ENCODE data around the gene ADAMTSL1.

- TF ChIP-seq JUNB (IDR thresholded peaks at IDR 0.05; ENCODE audit: unreplicated experiment) (no peak), EZH2 (IDR thresholded peaks at IDR 0.05; ENCODE audit: low read depth, unreplicated experiment) (no peak), CTCF (conservative IDR thresholded peaks at IDR 0.05; ENCODE audit: low read depth in 2 of 2) (no peak), ZNF331 (CRISPR knock-in tag; IDR thresholded peaks at IDR 0.05; ENCODE audit: low read depth) (no peak), POLR2AphosphoS5 (IDR thresholded peaks at IDR 0.05; ENCODE audit: low read depth) (no peak), STAT1 (IDR thresholded peaks at IDR 0.05; ENCODE audit: unreplicated experiment) (no peak)
- TF ChIP-seq, protein P1, sequence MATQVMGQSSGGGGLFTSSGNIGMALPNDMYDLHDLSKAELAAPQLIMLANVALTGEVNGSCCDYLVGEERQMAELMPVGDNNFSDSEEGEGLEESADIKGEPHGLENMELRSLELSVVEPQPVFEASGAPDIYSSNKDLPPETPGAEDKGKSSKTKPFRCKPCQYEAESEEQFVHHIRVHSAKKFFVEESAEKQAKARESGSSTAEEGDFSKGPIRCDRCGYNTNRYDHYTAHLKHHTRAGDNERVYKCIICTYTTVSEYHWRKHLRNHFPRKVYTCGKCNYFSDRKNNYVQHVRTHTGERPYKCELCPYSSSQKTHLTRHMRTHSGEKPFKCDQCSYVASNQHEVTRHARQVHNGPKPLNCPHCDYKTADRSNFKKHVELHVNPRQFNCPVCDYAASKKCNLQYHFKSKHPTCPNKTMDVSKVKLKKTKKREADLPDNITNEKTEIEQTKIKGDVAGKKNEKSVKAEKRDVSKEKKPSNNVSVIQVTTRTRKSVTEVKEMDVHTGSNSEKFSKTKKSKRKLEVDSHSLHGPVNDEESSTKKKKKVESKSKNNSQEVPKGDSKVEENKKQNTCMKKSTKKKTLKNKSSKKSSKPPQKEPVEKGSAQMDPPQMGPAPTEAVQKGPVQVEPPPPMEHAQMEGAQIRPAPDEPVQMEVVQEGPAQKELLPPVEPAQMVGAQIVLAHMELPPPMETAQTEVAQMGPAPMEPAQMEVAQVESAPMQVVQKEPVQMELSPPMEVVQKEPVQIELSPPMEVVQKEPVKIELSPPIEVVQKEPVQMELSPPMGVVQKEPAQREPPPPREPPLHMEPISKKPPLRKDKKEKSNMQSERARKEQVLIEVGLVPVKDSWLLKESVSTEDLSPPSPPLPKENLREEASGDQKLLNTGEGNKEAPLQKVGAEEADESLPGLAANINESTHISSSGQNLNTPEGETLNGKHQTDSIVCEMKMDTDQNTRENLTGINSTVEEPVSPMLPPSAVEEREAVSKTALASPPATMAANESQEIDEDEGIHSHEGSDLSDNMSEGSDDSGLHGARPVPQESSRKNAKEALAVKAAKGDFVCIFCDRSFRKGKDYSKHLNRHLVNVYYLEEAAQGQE (IDR thresholded peaks at IDR 0.05; ENCODE audit: unreplicated experiment): no peak
Observed at GRCh38 chr9:18864516-18864915, 390.6 kb downstream of the ADAMTSL1 start.
